ENCODE results near the gene LMAN1L.

GRCh38 chr15:74868059-74868458 lies 55.4 kb downstream of the LMAN1L start:
- TF ChIP-seq CTCF (IDR thresholded peaks at IDR 0.05; ENCODE audit: borderline replicate concordance, extremely low read depth, low read length, poor library complexity, severe bottlenecking), result no peak
- no peak for TF ChIP-seq EZH2 (IDR thresholded peaks at IDR 0.05; ENCODE audit: borderline replicate concordance, low read depth, low read length, severe bottlenecking)
